Lung (tissue), 13 donors: ENCODE data around the gene SLC7A5. TPM values are rescaled to one million over a fixed set of nuclear protein-coding genes. Genes with fewer than 3 reads are reported as not detected.
A peak's percentile ranks its signal among the peaks of the same experiment; 100 is the strongest.

Experiments used
- ATAC-seq: fragments of 200-7000 bp; cut with Tn5 transposase; one replicate; pipeline ENCODE4 v1.9.1; 2020; ENCODE audit warnings: moderate number of reproducible peaks; ENCODE audit not compliant: insufficient read depth, low FRiP score
- DNase-seq, 3 donors: peaks; one replicate each; pipeline ENCODE4 v3.0.0-alpha.2; 2013 to 2017
- H3K27ac ChIP-seq, 2 donors: one replicate each; pipeline ENCODE4 v1.5.1; 2013; ENCODE audit warnings: mild to moderate bottlenecking in 2 of 2, moderate library complexity in 2 of 2, control low read depth in 1 of 2, inconsistent platforms in 1 of 2, low read depth in 1 of 2, low read length in 1 of 2
- H3K27me3 ChIP-seq, 3 donors: one replicate each; pipeline ENCODE4 v1.5.1; 2013; ENCODE audit warnings: low read length in 2 of 3; ENCODE audit not compliant: control insufficient read depth in 3 of 3, insufficient read depth in 3 of 3
- H3K36me3 ChIP-seq, 4 donors: one replicate each; pipeline ENCODE4 v1.5.1; 2013; ENCODE audit warnings: low read length in 4 of 4, mild to moderate bottlenecking in 1 of 4, moderate library complexity in 1 of 4; ENCODE audit not compliant: control insufficient read depth in 4 of 4, insufficient read depth in 4 of 4
- H3K4me1 ChIP-seq, 5 donors: one replicate each; pipeline ENCODE4 v1.5.1; 2013; ENCODE audit warnings: low read length in 5 of 5, mild to moderate bottlenecking in 2 of 5, moderate library complexity in 1 of 5; ENCODE audit not compliant: control insufficient read depth in 5 of 5, insufficient read depth in 5 of 5
- H3K4me3 ChIP-seq: one replicate; pipeline ENCODE4 v1.5.1; 2013; ENCODE audit warnings: mild to moderate bottlenecking, control low read depth, moderate library complexity
- H3K9ac ChIP-seq, 2 donors: one replicate each; pipeline ENCODE4 v1.5.1; 2013; ENCODE audit warnings: low read length in 2 of 2, control low read depth in 1 of 2; ENCODE audit not compliant: insufficient read depth in 1 of 2
- H3K9me3 ChIP-seq, 4 donors: one replicate each; pipeline ENCODE4 v1.5.1; 2013; ENCODE audit warnings: low read length in 3 of 4, mild to moderate bottlenecking in 1 of 4, moderate library complexity in 1 of 4; ENCODE audit not compliant: control insufficient read depth in 4 of 4, insufficient read depth in 3 of 4
- WGBS, 2 donors: extraction: QIAGEN DNeasy Blood & Tissue Kit; methylation state at CpG; one replicate each; pipeline ENCODE4 v1.1.7; 2013; 5-methylcytosine and 5-hydroxymethylcytosine counted together
- polyA plus RNA-seq, 2 donors: library from polyadenylated mRNA; stranded (reverse); fragments of 200-250 nt; gene quantifications; one replicate each; pipeline ENCODE4 v1.2.1, GENCODE V29; 2013
- small RNA-seq: library from RNA; depleted of rRNA; stranded (forward); fragments of <200 nt; gene quantifications from one replicate; pipeline ENCODE3, GENCODE V24; 2014; ENCODE audit warnings: low replicate concordance
- total RNA-seq, 2 donors: library from RNA; depleted of rRNA in 1 of 2; stranded (reverse); fragments of >200 nt in 1 of 2; gene quantifications; one replicate each; pipeline ENCODE4 v1.2.1, GENCODE V29; 2014 to 2021
- TF ChIP-seq, protein P1 (sequence below): IDR thresholded peaks from 2 replicates; pipeline ENCODE4 v1.5.1; 2012; ENCODE audit warnings: mild to moderate bottlenecking; ENCODE audit errors: control extremely low read depth, extremely low read depth
- donor health status: control.
- donor health status: control.
- donor health status: Bipolar disorder and iron deficiency.
- donor health status: healthy.
- donor health status: DM: yes; HTN: yes; CAD: no.

SLC7A5 gene
- total and polyA plus RNA-seq, 4 donors, result 4.0 to 36.1 (median 19.8) TPM

DNA sequence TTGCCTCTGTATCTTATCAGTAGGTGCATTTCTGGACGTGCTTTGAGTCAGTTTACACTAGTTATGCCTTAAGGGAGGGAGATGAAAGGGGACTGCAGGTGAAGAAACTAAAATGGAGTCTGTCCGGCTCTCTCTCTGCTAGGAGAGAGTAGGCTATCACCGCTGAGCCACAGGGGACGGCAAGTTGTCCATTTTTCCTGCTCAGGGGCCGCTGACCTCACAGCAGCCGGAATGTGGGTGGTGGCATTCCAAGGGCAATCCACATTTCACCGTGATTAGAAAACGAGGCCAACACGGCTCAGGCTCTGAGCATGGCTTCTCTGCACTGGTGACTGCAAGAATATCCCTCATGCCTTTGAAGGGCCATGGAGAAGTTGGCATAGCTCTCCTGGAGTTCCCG, 84.5 kb downstream of the SLC7A5 start:
- DNase-seq, result no peak
- WGBS, 2 donors, result 58 to 69% methylated on average over 10 of the region's 10 CpGs
- H3K4me1 ChIP-seq, result peaks cover 0 to 4% (median 0%) of the 10 kb centered on the region in 5 donors
- no peak overlapping the region for H3K27ac ChIP-seq
- H3K9ac ChIP-seq, result no peak overlapping the region
- ATAC-seq, result no peak
- TF ChIP-seq, protein P1, sequence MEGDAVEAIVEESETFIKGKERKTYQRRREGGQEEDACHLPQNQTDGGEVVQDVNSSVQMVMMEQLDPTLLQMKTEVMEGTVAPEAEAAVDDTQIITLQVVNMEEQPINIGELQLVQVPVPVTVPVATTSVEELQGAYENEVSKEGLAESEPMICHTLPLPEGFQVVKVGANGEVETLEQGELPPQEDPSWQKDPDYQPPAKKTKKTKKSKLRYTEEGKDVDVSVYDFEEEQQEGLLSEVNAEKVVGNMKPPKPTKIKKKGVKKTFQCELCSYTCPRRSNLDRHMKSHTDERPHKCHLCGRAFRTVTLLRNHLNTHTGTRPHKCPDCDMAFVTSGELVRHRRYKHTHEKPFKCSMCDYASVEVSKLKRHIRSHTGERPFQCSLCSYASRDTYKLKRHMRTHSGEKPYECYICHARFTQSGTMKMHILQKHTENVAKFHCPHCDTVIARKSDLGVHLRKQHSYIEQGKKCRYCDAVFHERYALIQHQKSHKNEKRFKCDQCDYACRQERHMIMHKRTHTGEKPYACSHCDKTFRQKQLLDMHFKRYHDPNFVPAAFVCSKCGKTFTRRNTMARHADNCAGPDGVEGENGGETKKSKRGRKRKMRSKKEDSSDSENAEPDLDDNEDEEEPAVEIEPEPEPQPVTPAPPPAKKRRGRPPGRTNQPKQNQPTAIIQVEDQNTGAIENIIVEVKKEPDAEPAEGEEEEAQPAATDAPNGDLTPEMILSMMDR, result no peak
- no peaks in the 10 kb centered on the region for H3K27me3 ChIP-seq
- H3K4me3 ChIP-seq, result no peak overlapping the region
- no peaks in the 10 kb centered on the region for H3K9me3 ChIP-seq
- H3K36me3 ChIP-seq, result no peaks in the 10 kb centered on the region

DNA sequence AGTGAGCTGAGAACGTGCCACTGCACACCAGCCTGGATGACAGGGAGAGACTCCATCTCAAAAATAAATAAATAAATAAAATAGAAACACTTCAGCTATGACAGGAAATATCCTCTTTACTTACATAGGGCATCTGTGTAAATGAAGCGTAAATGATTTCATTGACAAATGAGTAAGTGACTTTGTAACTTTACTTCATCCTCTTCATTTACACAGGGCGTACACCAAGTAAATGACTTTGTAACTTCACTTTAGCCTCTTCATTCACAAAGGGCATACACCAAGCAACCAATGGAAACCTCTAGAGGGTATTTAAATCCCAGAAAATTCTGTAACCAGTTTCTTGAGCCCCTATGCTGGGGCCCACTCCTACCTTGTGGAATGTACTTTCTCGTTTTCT, 87.3 kb downstream of the SLC7A5 start:
- DNase-seq, result no peak
- Histone ChIP-seq H3K36me3 (no peaks in the 10 kb centered on the region), H3K4me1 (peaks cover 0 to 10% (median 0%) of the 10 kb centered on the region in 5 donors), H3K9ac (no peak overlapping the region), H3K4me3 (no peak overlapping the region), H3K27ac (no peak overlapping the region), H3K9me3 (no peaks in the 10 kb centered on the region), H3K27me3 (no peaks in the 10 kb centered on the region)
- no peak for ATAC-seq
- TF ChIP-seq, protein P1, result no peak
- 86 to 94% methylated on average over 4 of the region's 4 CpGs for WGBS, 2 donors

DNA sequence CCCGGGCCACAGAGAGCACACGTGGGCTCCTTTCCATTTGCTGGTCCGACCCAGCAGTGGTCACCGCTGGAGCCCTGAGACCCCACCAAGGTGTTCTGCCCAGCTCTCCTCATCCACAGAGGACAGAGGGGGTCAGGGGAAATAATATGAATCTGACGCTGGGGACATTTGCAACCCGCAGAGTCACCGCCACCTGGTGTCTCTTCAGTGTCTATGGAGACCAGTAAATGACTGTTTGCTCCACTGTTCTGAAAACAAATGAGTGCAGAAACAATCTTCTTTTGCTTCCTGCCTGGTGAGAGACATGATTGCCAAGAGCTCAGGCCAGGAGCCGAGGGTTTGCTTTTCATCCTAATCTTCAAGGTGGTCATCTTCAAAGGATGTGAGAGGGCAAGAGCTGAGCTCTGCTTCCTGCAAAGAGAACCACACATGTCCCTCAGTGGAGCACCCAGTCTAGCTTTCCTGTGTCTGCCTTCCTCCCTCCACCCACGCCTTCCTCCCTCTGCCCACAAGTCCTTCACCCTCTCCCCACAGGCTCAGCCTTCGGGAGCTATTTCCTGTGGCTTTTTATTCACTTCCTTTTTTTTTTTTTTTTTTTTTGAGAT, 88.8 kb downstream of the SLC7A5 start:
- H3K9ac ChIP-seq, result no peak overlapping the region
- H3K9me3 ChIP-seq, result no peaks in the 10 kb centered on the region
- H3K4me1 ChIP-seq, result peaks cover 0 to 10% (median 0%) of the 10 kb centered on the region in 5 donors
- ATAC-seq, result peak; percentile 16
- DNase-seq, result no peak
- H3K36me3 ChIP-seq, result no peaks in the 10 kb centered on the region
- TF ChIP-seq, protein P1, result no peak
- H3K27ac ChIP-seq, result no peak overlapping the region
- H3K27me3 ChIP-seq, result no peaks in the 10 kb centered on the region
- WGBS, 2 donors, result 57 to 64% methylated on average over 10 of the region's 10 CpGs
- H3K4me3 ChIP-seq, result no peak overlapping the region

Small RNA genes within 50 kb of the gene (small RNA-seq; reads per million reads assigned to genes)
- gene MIR6775, result not detected

Other genes with a start within 250 kb of the SLC7A5 start
- 10 to 100 TPM; 31.7 to 45.0 TPM for gene KLHDC4, start 103.5 kb downstream of the SLC7A5 start, total RNA-seq
- gene KLHDC4, start 103.5 kb downstream of the SLC7A5 start, polyA plus RNA-seq, result 10 to 100 TPM; 23.3 to 48.4 TPM
- gene CA5A, start 67.0 kb upstream of the SLC7A5 start, total RNA-seq, result under 1 TPM; 0.03 to 0.63 TPM
- under 1 TPM in 1 of 2 donors, not detected in 1; 0.14 TPM for gene CA5A, start 67.0 kb upstream of the SLC7A5 start, polyA plus RNA-seq
- gene BANP, start 81.9 kb upstream of the SLC7A5 start, total RNA-seq, result 10 to 100 TPM; 26.1 to 56.6 TPM
- 10 to 100 TPM; 10.3 to 14.0 TPM for gene BANP, start 81.9 kb upstream of the SLC7A5 start, polyA plus RNA-seq